Measurements from ENCODE around the gene XAB2. TPM values are rescaled to one million over a fixed set of nuclear protein-coding genes. Genes with fewer than 3 reads are reported as not detected.

Gene XAB2
- total and polyA plus RNA-seq, 2 experiments from 2014 or later = 19.9 to 24.5 TPM

- Histone ChIP-seq H3K27ac (no peak overlapping the region), H3K9me3 (ENCODE audit: low read depth) (no peaks in the 10 kb centered on the region), H4K20me1 (ENCODE audit: insufficient read depth, poor library complexity, severe bottlenecking) (no peaks in the 10 kb centered on the region), H3K9me2 (replicated peaks; ENCODE audit: insufficient read depth) (no peaks in the 10 kb centered on the region), H3K36me3 (replicated peaks; ENCODE audit: insufficient read depth, low read depth) (no peaks in the 10 kb centered on the region), H3K4me2 (no peak overlapping the region), H3K27me3 (peaks cover 20% of the 10 kb centered on the region), H2AFZ (no peak overlapping the region), H3K4me3 (no peak overlapping the region), H3K79me2 (peaks cover 7% of the 10 kb centered on the region), H3K4me1 (ENCODE audit: insufficient read depth) (no peaks in the 10 kb centered on the region)
- DNase-seq (ENCODE audit: low spot score) = no peak
- TF ChIP-seq EZH2phosphoT487 (IDR thresholded peaks at IDR 0.05; ENCODE audit: low read depth, severe bottlenecking, unreplicated experiment) = no peak
- no peak for TF ChIP-seq EZH2 (IDR thresholded peaks at IDR 0.05; ENCODE audit: borderline replicate concordance)
- no peak for TF ChIP-seq CTCF (IDR thresholded peaks at IDR 0.05; ENCODE audit: poor library complexity)
- 56% methylated on average over 6 of the region's 7 CpGs for WGBS (ENCODE audit: low lambda C conversion rate, missing lambda C conversion rate)
These were observed 47.0 kb upstream of the XAB2 start for GRCh38 chr19:7676376-7676775.

GRCh38 chr19:7674010-7675005 is 45.0 kb upstream of the XAB2 start:
- TF ChIP-seq CTCF (IDR thresholded peaks at IDR 0.05; ENCODE audit: poor library complexity) (no peak), EZH2 (IDR thresholded peaks at IDR 0.05; ENCODE audit: borderline replicate concordance) (no peak), EZH2phosphoT487 (IDR thresholded peaks at IDR 0.05; ENCODE audit: low read depth, severe bottlenecking, unreplicated experiment) (no peak)
- H3K36me3 ChIP-seq (replicated peaks; ENCODE audit: insufficient read depth, low read depth) = no peaks in the 10 kb centered on the region
- H3K4me3 ChIP-seq = no peak overlapping the region
- H3K27ac ChIP-seq = no peak overlapping the region
- H3K4me2 ChIP-seq = no peak overlapping the region
- H3K27me3 ChIP-seq = peaks cover 35% of the 10 kb centered on the region
- DNase-seq (ENCODE audit: low spot score) = peak; percentile 68
- H4K20me1 ChIP-seq (ENCODE audit: insufficient read depth, poor library complexity, severe bottlenecking) = no peaks in the 10 kb centered on the region
- H3K9me3 ChIP-seq (ENCODE audit: low read depth) = no peaks in the 10 kb centered on the region
- no peaks in the 10 kb centered on the region for H3K79me2 ChIP-seq
- H2AFZ ChIP-seq = no peak overlapping the region
- no peaks in the 10 kb centered on the region for H3K9me2 ChIP-seq (replicated peaks; ENCODE audit: insufficient read depth)
- WGBS (ENCODE audit: low lambda C conversion rate, missing lambda C conversion rate) = 64% methylated on average over 20 of the region's 21 CpGs
- H3K4me1 ChIP-seq (ENCODE audit: insufficient read depth) = no peaks in the 10 kb centered on the region

GRCh38 chr19:7672522-7672921 is 43.2 kb upstream of the XAB2 start:
- no peaks in the 10 kb centered on the region for H4K20me1 ChIP-seq (ENCODE audit: insufficient read depth, poor library complexity, severe bottlenecking)
- H3K27ac ChIP-seq = no peak overlapping the region
- H3K4me2 ChIP-seq = no peak overlapping the region
- H3K27me3 ChIP-seq = peaks cover 42% of the 10 kb centered on the region
- H3K4me1 ChIP-seq (ENCODE audit: insufficient read depth) = no peaks in the 10 kb centered on the region
- H3K79me2 ChIP-seq = no peaks in the 10 kb centered on the region
- TF ChIP-seq EZH2 (IDR thresholded peaks at IDR 0.05; ENCODE audit: borderline replicate concordance) (no peak), CTCF (IDR thresholded peaks at IDR 0.05; ENCODE audit: poor library complexity) (no peak), EZH2phosphoT487 (IDR thresholded peaks at IDR 0.05; ENCODE audit: low read depth, severe bottlenecking, unreplicated experiment) (no peak)
- H3K4me3 ChIP-seq = no peak overlapping the region
- DNase-seq (ENCODE audit: low spot score) = no peak
- H3K36me3 ChIP-seq (replicated peaks; ENCODE audit: insufficient read depth, low read depth) = no peaks in the 10 kb centered on the region
- no peaks in the 10 kb centered on the region for H3K9me3 ChIP-seq (ENCODE audit: low read depth)
- 61% methylated on average over 9 of the region's 9 CpGs for WGBS (ENCODE audit: low lambda C conversion rate, missing lambda C conversion rate)
- no peaks in the 10 kb centered on the region for H3K9me2 ChIP-seq (replicated peaks; ENCODE audit: insufficient read depth)
- H2AFZ ChIP-seq = no peak overlapping the region
